Left ventricle myocardium inferior (tissue), 1 donor: ENCODE data around the gene CADPS. TPM values are rescaled to one million over a fixed set of nuclear protein-coding genes. Genes with fewer than 3 reads are reported as not detected.

ENCODE experiments used
- DNase-seq: peaks from one replicate; pipeline ENCODE4 v3.0.0-alpha.2; 2020
- H3K27ac ChIP-seq: fragments of 200-600 bp; replicated peaks from 2 replicates; pipeline ENCODE4 v1.8.0; 2021
- H3K27me3 ChIP-seq: fragments of 200-600 bp; 2 replicates; pipeline ENCODE4 v1.8.0; 2021; ENCODE audit warnings: low read depth
- H3K36me3 ChIP-seq: fragments of 200-600 bp; 2 replicates; pipeline ENCODE4 v1.8.0; 2021
- H3K4me1 ChIP-seq: fragments of 200-600 bp; 2 replicates; pipeline ENCODE4 v1.8.0; 2021
- H3K4me3 ChIP-seq: fragments of 200-600 bp; 2 replicates; pipeline ENCODE4 v1.8.0; 2021; ENCODE audit warnings: mild to moderate bottlenecking, moderate library complexity
- H3K9me3 ChIP-seq: fragments of 200-600 bp; replicated peaks from 2 replicates; pipeline ENCODE4 v1.8.0; 2021
- intact Hi-C: fragments of 100-400 bp; cut with micrococcal nuclease; formaldehyde crosslinking; loops from one replicate; pipeline ENCODE4 v1.11.0; 2022
- total RNA-seq: library from RNA; stranded (reverse); fragmentation: NEBNext Ultra II Directional; extraction: Animal tissue kit (Norgen Biotek cat#: 25700); gene quantifications from one replicate; pipeline ENCODE4 v1.2.1, GENCODE V29; 2021
- TF ChIP-seq, protein P1 (sequence below): fragments of 200-600 bp; IDR thresholded peaks from 2 replicates; pipeline ENCODE4 v1.8.0; 2021; ENCODE audit warnings: antibody characterized with exemption, mild to moderate bottlenecking, borderline replicate concordance
- donor health status: DM: no; HTN: yes; CAD: no; lungs with severe emphysema.

Gene CADPS
- total RNA-seq, 1 donor from 2014 or later: 25.0 TPM

- H3K27me3 ChIP-seq: no peaks in the 10 kb centered on the region
- H3K4me1 ChIP-seq: no peaks in the 10 kb centered on the region
- DNase-seq: no peak
- no peaks in the 10 kb centered on the region for H3K9me3 ChIP-seq
- no peak overlapping the region for H3K27ac ChIP-seq
- no peaks in the 10 kb centered on the region for H3K36me3 ChIP-seq
- intact Hi-C loops: no loop called here
- TF ChIP-seq, protein P1, sequence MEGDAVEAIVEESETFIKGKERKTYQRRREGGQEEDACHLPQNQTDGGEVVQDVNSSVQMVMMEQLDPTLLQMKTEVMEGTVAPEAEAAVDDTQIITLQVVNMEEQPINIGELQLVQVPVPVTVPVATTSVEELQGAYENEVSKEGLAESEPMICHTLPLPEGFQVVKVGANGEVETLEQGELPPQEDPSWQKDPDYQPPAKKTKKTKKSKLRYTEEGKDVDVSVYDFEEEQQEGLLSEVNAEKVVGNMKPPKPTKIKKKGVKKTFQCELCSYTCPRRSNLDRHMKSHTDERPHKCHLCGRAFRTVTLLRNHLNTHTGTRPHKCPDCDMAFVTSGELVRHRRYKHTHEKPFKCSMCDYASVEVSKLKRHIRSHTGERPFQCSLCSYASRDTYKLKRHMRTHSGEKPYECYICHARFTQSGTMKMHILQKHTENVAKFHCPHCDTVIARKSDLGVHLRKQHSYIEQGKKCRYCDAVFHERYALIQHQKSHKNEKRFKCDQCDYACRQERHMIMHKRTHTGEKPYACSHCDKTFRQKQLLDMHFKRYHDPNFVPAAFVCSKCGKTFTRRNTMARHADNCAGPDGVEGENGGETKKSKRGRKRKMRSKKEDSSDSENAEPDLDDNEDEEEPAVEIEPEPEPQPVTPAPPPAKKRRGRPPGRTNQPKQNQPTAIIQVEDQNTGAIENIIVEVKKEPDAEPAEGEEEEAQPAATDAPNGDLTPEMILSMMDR: no peak
- H3K4me3 ChIP-seq: no peak overlapping the region
These were observed 238.9 kb downstream of the CADPS start for GRCh38 chr3:62636235-62636826.

DNA sequence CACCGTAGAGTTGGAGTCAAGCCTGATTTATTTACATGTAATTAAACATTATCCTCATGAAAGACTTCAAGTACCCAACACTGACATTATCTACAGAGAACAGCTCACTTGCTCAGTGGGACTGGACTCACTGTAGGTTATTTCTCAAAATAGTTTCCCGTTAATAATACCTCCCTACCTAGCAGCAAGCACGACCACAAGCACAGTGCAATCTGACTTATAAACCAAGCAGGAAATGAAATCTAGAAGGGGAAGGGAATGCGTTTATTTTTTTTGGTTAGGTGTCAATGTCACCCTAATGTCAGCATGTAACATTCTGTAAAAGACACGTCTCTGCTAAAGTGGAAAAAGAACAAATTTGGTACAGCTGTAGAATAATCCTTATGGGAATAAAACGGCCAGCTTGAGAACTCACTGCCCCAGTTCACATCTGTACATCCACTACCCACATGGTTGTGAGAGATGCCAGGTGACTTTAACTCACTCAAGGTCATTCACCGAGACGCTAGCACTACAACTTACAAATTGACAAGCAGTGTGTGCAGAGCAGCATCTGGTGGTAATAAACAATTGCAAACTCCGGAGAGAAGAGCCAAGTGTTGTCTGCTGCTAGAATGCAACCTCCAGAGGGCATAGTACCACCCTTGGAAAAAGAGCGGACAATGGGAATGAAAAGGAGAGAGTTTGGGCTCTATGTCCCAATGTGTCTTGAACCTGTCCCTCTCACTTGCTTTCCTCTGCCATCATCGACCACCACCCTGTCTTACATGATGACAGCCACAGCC, 242.5 kb downstream of the CADPS start:
- Histone ChIP-seq H3K27ac (no peak overlapping the region), H3K4me3 (no peak overlapping the region), H3K9me3 (no peaks in the 10 kb centered on the region), H3K36me3 (no peaks in the 10 kb centered on the region), H3K4me1 (no peaks in the 10 kb centered on the region), H3K27me3 (no peaks in the 10 kb centered on the region)
- TF ChIP-seq, protein P1: no peak
- intact Hi-C loops: no loop called here
- no peak for DNase-seq

GRCh38 chr3:62631488-62631887, 243.7 kb downstream of the CADPS start:
- TF ChIP-seq, protein P1: no peak
- Histone ChIP-seq H3K4me1 (no peaks in the 10 kb centered on the region), H3K4me3 (no peak overlapping the region), H3K36me3 (no peaks in the 10 kb centered on the region), H3K9me3 (no peaks in the 10 kb centered on the region), H3K27ac (no peak overlapping the region), H3K27me3 (no peaks in the 10 kb centered on the region)
- no peak for DNase-seq
- intact Hi-C loops: no loop called here

- DNase-seq: no peak
- H3K4me1 ChIP-seq: no peaks in the 10 kb centered on the region
- no peaks in the 10 kb centered on the region for H3K9me3 ChIP-seq
- TF ChIP-seq, protein P1: no peak
- intact Hi-C loops: no loop called here
- no peaks in the 10 kb centered on the region for H3K27me3 ChIP-seq
- H3K36me3 ChIP-seq: no peaks in the 10 kb centered on the region
- H3K4me3 ChIP-seq: no peak overlapping the region
- no peak overlapping the region for H3K27ac ChIP-seq
These were observed 244.6 kb downstream of the CADPS start for GRCh38 chr3:62630664-62631063.

- intact Hi-C loops: loop anchor here (10.0 kb wide), 1 partner anchor 570 kb away; no protein-coding TSS in a partner anchor
- H3K36me3 ChIP-seq: no peaks in the 10 kb centered on the region
- TF ChIP-seq, protein P1: no peak
- DNase-seq: no peak
- no peaks in the 10 kb centered on the region for H3K4me1 ChIP-seq
- no peak overlapping the region for H3K4me3 ChIP-seq
- H3K27ac ChIP-seq: no peak overlapping the region
- H3K27me3 ChIP-seq: no peaks in the 10 kb centered on the region
- H3K9me3 ChIP-seq: no peaks in the 10 kb centered on the region
These were observed 249.9 kb downstream of the CADPS start for GRCh38 chr3:62625268-62625667.
